Uterus (tissue), 4 donors: ENCODE results near the gene FES. TPM values are rescaled to one million over a fixed set of nuclear protein-coding genes. Genes with fewer than 3 reads are reported as not detected.
"Not testable (repeated sequence)": the region's sequence is repeated elsewhere in the genome, so short reads cannot be mapped to it uniquely, and the experiment has no call there.

Experiments
- DNase-seq, 2 donors: peaks; one replicate each; pipeline ENCODE4 v3.0.0-alpha.2; 2019 to 2020
- H3K27ac ChIP-seq, 2 donors: fragments of 200-600 bp; sonication (generic); 1 replicate in 1 of 2; 2 replicates in 1 of 2; pipeline ENCODE4 v1.5.1; 2016 to 2018
- H3K27me3 ChIP-seq, 2 donors: fragments of 200-600 bp; sonication (generic); one replicate each; pipeline ENCODE4 v1.5.1; 2018 to 2019; ENCODE audit warnings: control low read depth in 1 of 2
- H3K36me3 ChIP-seq, 2 donors: fragments of 200-600 bp; sonication (generic); one replicate each; pipeline ENCODE4 v1.5.1; 2019; ENCODE audit warnings: control low read depth in 1 of 2
- H3K4me1 ChIP-seq, 2 donors: fragments of 200-600 bp; sonication (generic); one replicate each; pipeline ENCODE4 v1.5.1; 2018 to 2019; ENCODE audit warnings: control low read depth in 1 of 2
- H3K4me3 ChIP-seq, 2 donors: fragments of 200-600 bp; sonication (generic); 1 replicate in 1 of 2; 2 replicates in 1 of 2; pipeline ENCODE4 v1.5.1; 2018 to 2019; ENCODE audit warnings: mild to moderate bottlenecking in 1 of 2
- H3K9me3 ChIP-seq, 2 donors: fragments of 200-600 bp; sonication (generic); one replicate each; pipeline ENCODE4 v1.5.1; 2019; ENCODE audit warnings: control low read depth in 1 of 2
- CTCF ChIP-seq, 4 experiments: fragments of 200-600 bp in 2 of 4; fragments of 450-650 bp in 2 of 4; sonication (generic) in 2 of 4; IDR thresholded peaks; one replicate each; pipeline ENCODE4 v1.5.1; 2016 to 2019; ENCODE audit warnings: antibody characterized with exemption in 4 of 4, mild to moderate bottlenecking in 2 of 4, moderate library complexity in 1 of 4
- POLR2A ChIP-seq, 2 donors: fragments of 450-650 bp; IDR thresholded peaks; one replicate each; pipeline ENCODE4 v1.6.1; 2016; ENCODE audit warnings: antibody characterized with exemption in 2 of 2, mild to moderate bottlenecking in 1 of 2, moderate library complexity in 1 of 2
- intact Hi-C: fragments of 100-400 bp; cut with DNase I; formaldehyde crosslinking; loops from one replicate; pipeline ENCODE4 v1.15.1; 2023; ENCODE audit warnings: low total_unique reads
- total RNA-seq, 4 donors: library from RNA; depleted of rRNA in 3 of 4; stranded (reverse); fragments of >200 nt in 3 of 4; gene quantifications; one replicate each; pipeline versions ENCODE4 v1.1.0 to v1.2.4, GENCODE V29; 2014 to 2023
- donor health status: DM: yes; HTN: yes; CAD: no.

The FES gene
- total RNA-seq, 4 donors from 2014 or later, result 4.4 to 968 (median 60.1) TPM

GRCh38 chr15:90845201-90845949, 38.9 kb upstream of the FES start:
- Histone ChIP-seq H3K27ac (no peak overlapping the region), H3K9me3 (no peaks in the 10 kb centered on the region), H3K36me3 (no peaks in the 10 kb centered on the region), H3K4me1 (no peaks in the 10 kb centered on the region), H3K4me3 (no peak overlapping the region), H3K27me3 (no peaks in the 10 kb centered on the region)
- intact Hi-C loops, result no loop called here
- TF ChIP-seq POLR2A (IDR thresholded peaks at IDR 0.05) (no peak), CTCF (IDR thresholded peaks at IDR 0.05) (no peak)
- no peak for DNase-seq

GRCh38 chr15:90849424-90849823, 34.9 kb upstream of the FES start:
- H3K9me3 ChIP-seq, H3K27ac ChIP-seq, H3K4me3 ChIP-seq, H3K27me3 ChIP-seq, H3K4me1 ChIP-seq, intact Hi-C loops, DNase-seq, H3K36me3 ChIP-seq: not testable (repeated sequence)

GRCh38 chr15:90851114-90851513, 33.2 kb upstream of the FES start:
- intact Hi-C loops, result no loop called here
- H3K4me1 ChIP-seq, result no peaks in the 10 kb centered on the region
- H3K4me3 ChIP-seq, result no peak overlapping the region
- no peak for TF ChIP-seq CTCF (IDR thresholded peaks at IDR 0.05)
- TF ChIP-seq POLR2A (IDR thresholded peaks at IDR 0.05), result no peak
- no peaks in the 10 kb centered on the region for H3K9me3 ChIP-seq
- DNase-seq, result no peak
- no peak overlapping the region for H3K27ac ChIP-seq
- H3K36me3 ChIP-seq, result no peaks in the 10 kb centered on the region
- no peaks in the 10 kb centered on the region for H3K27me3 ChIP-seq

GRCh38 chr15:90851940-90852339, 32.4 kb upstream of the FES start:
- H3K9me3 ChIP-seq, result no peaks in the 10 kb centered on the region
- no peaks in the 10 kb centered on the region for H3K36me3 ChIP-seq
- intact Hi-C loops, result no loop called here
- H3K4me3 ChIP-seq, result no peak overlapping the region
- H3K4me1 ChIP-seq, result no peaks in the 10 kb centered on the region
- H3K27ac ChIP-seq, result no peak overlapping the region
- H3K27me3 ChIP-seq, result no peaks in the 10 kb centered on the region
- DNase-seq, result no peak
- TF ChIP-seq CTCF (IDR thresholded peaks at IDR 0.05), result no peak
- TF ChIP-seq POLR2A (IDR thresholded peaks at IDR 0.05), result no peak

GRCh38 chr15:90855139-90855538, 29.2 kb upstream of the FES start:
- no peaks in the 10 kb centered on the region for H3K4me1 ChIP-seq
- H3K27me3 ChIP-seq, result no peaks in the 10 kb centered on the region
- no peak overlapping the region for H3K27ac ChIP-seq
- no peaks in the 10 kb centered on the region for H3K36me3 ChIP-seq
- H3K4me3 ChIP-seq, result no peak overlapping the region
- TF ChIP-seq POLR2A (IDR thresholded peaks at IDR 0.05), result no peak
- no peak for TF ChIP-seq CTCF (IDR thresholded peaks at IDR 0.05)
- intact Hi-C loops, result no loop called here
- no peak for DNase-seq
- H3K9me3 ChIP-seq, result no peaks in the 10 kb centered on the region

GRCh38 chr15:90857337-90857736, 27.0 kb upstream of the FES start:
- intact Hi-C loops, result no loop called here
- no peak overlapping the region for H3K4me3 ChIP-seq
- no peak overlapping the region for H3K27ac ChIP-seq

More at GRCh38 chr15:90857337-90857736, 27.0 kb upstream of the FES start:
- TF ChIP-seq POLR2A (IDR thresholded peaks at IDR 0.05), result no peak
- TF ChIP-seq CTCF (IDR thresholded peaks at IDR 0.05), result no peak
- H3K4me1 ChIP-seq, result no peaks in the 10 kb centered on the region
- DNase-seq, result no peak
- H3K36me3 ChIP-seq, result no peaks in the 10 kb centered on the region
- no peaks in the 10 kb centered on the region for H3K27me3 ChIP-seq
- no peaks in the 10 kb centered on the region for H3K9me3 ChIP-seq
